Heart right ventricle (tissue), 16 donors: Measurements from ENCODE around the gene HOXC11. TPM values are rescaled to one million over a fixed set of nuclear protein-coding genes. Genes with fewer than 3 reads are reported as not detected.

ENCODE experiments used
- ATAC-seq, 8 donors: fragments of 200-7000 bp; cut with Tn5 transposase; one replicate each; pipeline ENCODE4 v1.9.1; 2020; ENCODE audit warnings: mild to moderate bottlenecking in 8 of 8, moderate library complexity in 8 of 8, moderate number of reproducible peaks in 1 of 8
- DNase-seq, 2 donors: peaks; one replicate each; pipeline ENCODE4 v3.0.0-alpha.2; 2020
- H3K27ac ChIP-seq, 10 donors: fragments of 200-600 bp; sonication (generic) in 2 of 10; one replicate each; pipeline versions ENCODE4 v1.5.0 to v1.8.0; 2020 to 2022; ENCODE audit warnings: mild to moderate bottlenecking in 3 of 10
- H3K27me3 ChIP-seq, 7 donors: fragments of 200-600 bp; one replicate each; pipeline ENCODE4 v1.8.0; 2021 to 2022; ENCODE audit warnings: mild to moderate bottlenecking in 2 of 7
- H3K36me3 ChIP-seq, 9 donors: fragments of 200-600 bp; sonication (generic) in 1 of 9; one replicate each; pipeline versions ENCODE4 v1.5.0 to v1.8.0; 2020 to 2022; ENCODE audit warnings: mild to moderate bottlenecking in 2 of 9
- H3K4me1 ChIP-seq, 9 donors: fragments of 200-600 bp; sonication (generic) in 1 of 9; one replicate each; pipeline versions ENCODE4 v1.5.0 to v1.8.0; 2020 to 2022; ENCODE audit warnings: mild to moderate bottlenecking in 4 of 9
- H3K4me3 ChIP-seq, 10 donors: fragments of 200-600 bp; sonication (generic) in 2 of 10; one replicate each; pipeline versions ENCODE4 v1.5.0 to v1.8.0; 2020 to 2022; ENCODE audit warnings: mild to moderate bottlenecking in 7 of 10, moderate library complexity in 2 of 10
- H3K9me3 ChIP-seq, 11 donors: fragments of 200-600 bp in 10 of 11; sonication (generic) in 2 of 11; one replicate each; pipeline versions ENCODE4 v1.5.0 to v1.8.0; 2013 to 2022; ENCODE audit warnings: mild to moderate bottlenecking in 2 of 11, control low read depth in 1 of 11, moderate library complexity in 1 of 11
- CTCF ChIP-seq, 9 donors: fragments of 200-600 bp; sonication (generic) in 2 of 9; IDR thresholded peaks; one replicate each; pipeline versions ENCODE4 v1.5.0 to v1.8.0; 2021 to 2022; ENCODE audit warnings: antibody characterized with exemption in 9 of 9, mild to moderate bottlenecking in 5 of 9, moderate library complexity in 1 of 9
- WGBS, 2 donors: extraction: QIAGEN DNeasy Blood & Tissue Kit; methylation state at CpG; one replicate each; pipeline ENCODE4 v1.1.7; 2013; ENCODE audit warnings: inconsistent platforms in 1 of 2; 5-methylcytosine and 5-hydroxymethylcytosine counted together
- intact Hi-C, 10 donors: fragments of 100-400 bp; cut with DNase I; formaldehyde crosslinking; loops; one replicate each; pipeline versions ENCODE4 v1.11.1 to v1.14.2; 2022
- polyA plus RNA-seq, 2 donors: library from polyadenylated mRNA; stranded (reverse); fragments of 200-250 nt; gene quantifications; one replicate each; pipeline ENCODE4 v1.2.3, GENCODE V29; 2013
- total RNA-seq, 10 donors: library from RNA; stranded (reverse); fragmentation: NEBNext Ultra II Directional in 3 of 10; extraction: Animal tissue kit (Norgen Biotek cat#: 25700) in 3 of 10; gene quantifications; one replicate each; pipeline versions ENCODE4 v1.2.1 to v1.2.4, GENCODE V29; 2021 to 2023
- donor health status: Arrhythmogenic right ventricular cardiomyopathy.
- donor health status: ischemic (EF 13 %, LVEDD 7.1; RV severe dilation, severe dysfunction).
- donor health status: healthy with polysubstance abuse.
- donor health status: DM: no; HTN: yes; CAD: no.
- donor health status: DM: no; HTN: no; CAD: no.
- donor health status: ischemic (EF 25% LVEDD 6.9; RV normal size, moderate dysfunction).
- donor health status: ischemic (EF 25% LVEDD 5.7; RV mildly dilated, moderate dysfunction).
- donor health status: healthy.
- donor health status: DM: yes; HTN: yes; CAD: no.
- donor health status: Ischemic cardiomyopathy.
- donor health status: ischemic (EF 35%, LVEDD 5.7; RV mildly dilated, moderate dysfunction).
- donor health status: nonischemic (EF 11% LVEDD 7.7; RV severe dilation, severe dysfunction).
- donor health status: DM: yes; HTN: yes; CAD: no.
- donor health status: PGD.
- donor health status: ischemic (EF 29% LVEDD 5.4; RV normal size, mild dysfunction).
- donor health status: nonischemic (EF 23%, LVEDD 6.1; RV moderate dilation, normal function).

Gene HOXC11
- total and polyA plus RNA-seq, 12 donors, result not detected

GRCh38 chr12:53984901-53985691, 12.2 kb downstream of the HOXC11 start, which contains the start of gene HOXC10:
HOXC10 (plus strand) TSS chr12:53985146; CDS start chr12:53985260, 114 bp downstream.
- no peaks in the 10 kb centered on the region for H3K36me3 ChIP-seq
- peak in 8 of 9 donors; percentile 18 to 53 (median 33) for TF ChIP-seq CTCF (IDR thresholded peaks at IDR 0.05)
- peaks cover 4 to 34% (median 17%) of the 10 kb centered on the region in 9 donors for H3K4me1 ChIP-seq
- H3K27me3 ChIP-seq, result peaks cover 55 to 100% (median 100%) of the 10 kb centered on the region in 7 donors
- no peaks in the 10 kb centered on the region for H3K9me3 ChIP-seq
- DNase-seq (peak; percentile 49 to 68), ATAC-seq (peak; percentile 44 to 73 (median 60))
- H3K27ac ChIP-seq, result no peak within 1 kb of the TSS
- intact Hi-C loops, result no loop called here
- WGBS, 2 donors, result 5 to 6% methylated on average over 54 to 55 of the region's 55 CpGs
- H3K4me3 ChIP-seq, result peak within 1 kb of the TSS in 5 of 10 donors; percentile 3 to 27 (median 12)

GRCh38 chr12:53985692-53985993, 12.7 kb downstream of the HOXC11 start:
- no peak overlapping the region for H3K27ac ChIP-seq

GRCh38 chr12:53985994-53986685, 13.2 kb downstream of the HOXC11 start:
- Histone ChIP-seq H3K36me3 (no peaks in the 10 kb centered on the region), H3K27me3 (peaks cover 62 to 100% (median 100%) of the 10 kb centered on the region in 7 donors), H3K9me3 (no peaks in the 10 kb centered on the region), H3K4me1 (peaks cover 4 to 34% (median 17%) of the 10 kb centered on the region in 9 donors), H3K27ac (no peak overlapping the region), H3K4me3 (peak overlapping the region in 1 of 10 donors; percentile 3)
- ATAC-seq (peak in 1 of 8 donors; percentile 42), DNase-seq (no peak)
- WGBS, 2 donors, result 3% methylated on average over 50 of the region's 50 CpGs
- no peak for TF ChIP-seq CTCF (IDR thresholded peaks at IDR 0.05)
- intact Hi-C loops, result no loop called here

More at GRCh38 chr12:53985692-53985993, 12.7 kb downstream of the HOXC11 start:
- H3K36me3 ChIP-seq, result no peaks in the 10 kb centered on the region
- intact Hi-C loops, result no loop called here
- H3K4me3 ChIP-seq, result peak overlapping the region in 2 of 10 donors; percentile 3
- no peak for DNase-seq
- H3K9me3 ChIP-seq, result no peaks in the 10 kb centered on the region
- peaks cover 57 to 100% (median 100%) of the 10 kb centered on the region in 7 donors for H3K27me3 ChIP-seq
- WGBS, 2 donors, result 4 to 9% methylated on average over 21 of the region's 21 CpGs
- TF ChIP-seq CTCF (IDR thresholded peaks at IDR 0.05), result no peak
- ATAC-seq, result peak in 1 of 8 donors; percentile 32
- peaks cover 4 to 34% (median 17%) of the 10 kb centered on the region in 9 donors for H3K4me1 ChIP-seq

- Histone ChIP-seq H3K27ac (no peak overlapping the region), H3K9me3 (no peaks in the 10 kb centered on the region), H3K27me3 (peaks cover 65 to 100% (median 100%) of the 10 kb centered on the region in 7 donors), H3K36me3 (no peaks in the 10 kb centered on the region), H3K4me1 (peaks cover 4 to 34% (median 17%) of the 10 kb centered on the region in 9 donors), H3K4me3 (peak overlapping the region in 1 of 10 donors; percentile 3)
- no peak for DNase-seq
- TF ChIP-seq CTCF (IDR thresholded peaks at IDR 0.05), result no peak
- no peak for ATAC-seq
- WGBS, 2 donors, result 13 to 17% methylated on average over 21 of the region's 21 CpGs
- intact Hi-C loops, result no loop called here
Observed at GRCh38 chr12:53986686-53987483, 14.0 kb downstream of the HOXC11 start.
